Measurements from ENCODE around the gene CYP4Z1.
"Not testable (repeated sequence)": the region's sequence is repeated elsewhere in the genome, so short reads cannot be mapped to it uniquely, and the experiment has no call there.

The CYP4Z1 gene

GRCh38 chr1:47128854-47129253, 61.8 kb downstream of the CYP4Z1 start:
- not testable (repeated sequence) for DNase-seq

DNA sequence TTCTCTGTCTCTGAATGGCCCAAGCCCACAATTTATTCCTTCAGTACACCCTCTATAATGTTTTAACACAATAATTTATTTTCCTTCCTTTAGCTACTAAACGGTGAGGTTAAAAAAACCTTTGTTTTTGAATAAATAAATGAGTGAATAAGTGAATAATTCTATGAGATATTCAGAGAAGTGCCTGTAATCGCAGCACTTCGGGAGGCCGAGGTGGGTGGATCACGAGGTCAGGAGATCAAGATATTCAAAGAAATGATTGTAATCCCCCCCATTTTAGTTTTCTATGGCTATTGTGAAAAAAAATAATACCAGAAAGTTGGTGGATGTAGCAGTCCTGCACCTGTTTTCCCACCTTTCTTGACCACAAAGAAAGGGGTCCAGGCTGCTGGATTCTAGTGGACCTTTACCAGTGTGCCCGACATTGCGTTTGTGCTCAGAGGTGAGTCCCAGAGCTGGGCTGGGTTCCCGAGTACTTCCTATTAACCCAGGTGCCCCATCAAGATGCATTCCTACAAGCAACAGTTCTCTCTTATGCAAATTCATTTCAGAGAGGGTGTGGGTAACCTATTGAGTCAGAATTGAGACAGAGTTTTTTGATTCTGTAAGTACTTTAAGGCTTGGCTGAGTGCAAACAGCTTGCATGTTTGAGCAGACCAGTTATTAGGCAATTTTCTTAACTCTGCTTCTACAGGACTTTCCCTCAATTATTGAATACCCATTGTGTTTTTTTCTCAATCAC, 62.6 kb downstream of the CYP4Z1 start:
- DNase-seq, result not testable (repeated sequence)

DNA sequence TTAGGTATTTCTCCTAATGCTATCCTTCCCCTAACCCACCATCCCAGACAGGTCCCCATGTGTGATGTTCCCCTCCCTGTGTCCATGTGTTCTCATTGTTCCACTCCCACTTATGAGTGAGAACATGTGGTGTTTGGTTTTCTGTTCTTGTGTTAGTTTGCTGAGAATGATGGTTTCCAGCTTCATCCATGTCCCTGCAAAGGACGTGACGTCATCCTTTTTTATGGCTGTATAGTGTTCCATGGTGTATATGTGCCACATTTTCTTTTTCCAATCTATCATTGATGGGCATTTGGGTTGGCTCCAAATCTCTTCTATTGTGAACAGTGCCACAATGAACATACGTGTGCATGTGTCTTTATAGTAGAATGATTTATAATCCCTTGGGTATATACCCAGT, 65.6 kb downstream of the CYP4Z1 start:
- not testable (repeated sequence) for DNase-seq

GRCh38 chr1:47137198-47137597, 70.2 kb downstream of the CYP4Z1 start, which contains the start of gene CYP4A22:
CYP4A22 (plus strand) TSS chr1:47137441; CDS start chr1:47137486, 45 bp downstream.
- DNase-seq, result no peak

DNA sequence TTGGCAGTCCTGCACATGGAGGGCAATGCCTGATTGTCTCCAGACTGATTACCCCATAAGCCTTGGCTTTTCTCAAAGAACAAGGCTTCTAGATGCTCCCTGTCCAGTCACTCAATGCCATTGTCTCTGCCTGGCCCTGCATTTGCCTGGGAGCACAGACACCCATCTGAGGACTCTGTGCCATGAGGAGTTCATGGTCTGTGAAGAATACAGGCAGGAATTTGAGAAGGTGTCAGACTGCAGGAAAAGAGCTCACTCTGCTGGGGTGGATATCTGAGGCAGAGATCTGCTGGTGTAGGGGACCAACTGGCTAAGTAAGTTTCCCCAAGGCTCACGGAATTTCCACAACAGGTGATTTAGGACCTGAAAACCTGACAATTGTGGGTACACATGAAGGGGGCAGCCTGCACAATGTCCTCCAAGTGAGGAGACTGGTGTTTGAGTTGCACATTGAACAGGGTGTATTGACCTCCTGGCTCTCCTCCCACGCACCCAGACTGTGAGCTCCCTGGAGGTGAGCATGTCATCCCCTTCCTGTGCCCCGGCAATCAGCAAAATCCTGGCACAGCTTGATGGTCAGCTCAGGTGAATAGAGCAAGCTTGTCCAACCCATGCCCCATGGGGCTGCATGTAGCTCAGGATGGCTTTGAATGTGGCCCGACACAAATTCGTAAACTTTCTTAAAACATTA, 71.0 kb downstream of the CYP4Z1 start:
- DNase-seq, result no peak

- DNase-seq, result not testable (repeated sequence)
These were observed 73.3 kb downstream of the CYP4Z1 start for GRCh38 chr1:47140358-47140757.

DNA sequence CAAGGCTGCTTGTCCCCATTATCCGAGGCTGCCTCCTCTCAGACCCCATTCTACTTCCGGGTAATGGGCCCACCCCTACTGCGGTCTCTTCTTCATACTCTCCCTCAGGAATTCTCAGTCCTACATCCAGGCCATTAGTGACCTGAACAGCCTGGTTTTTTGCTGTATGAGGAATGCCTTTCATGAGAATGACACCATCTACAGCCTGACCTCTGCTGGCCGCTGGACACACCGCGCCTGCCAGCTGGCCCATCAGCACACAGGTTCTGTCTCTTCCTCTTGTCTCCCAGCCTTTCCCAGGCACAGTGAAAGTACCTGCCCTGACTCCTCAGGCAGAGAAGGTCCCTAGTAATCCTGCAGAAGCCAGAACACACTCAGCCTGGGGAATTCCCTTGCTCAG, 76.6 kb downstream of the CYP4Z1 start:
- not testable (repeated sequence) for DNase-seq

DNA sequence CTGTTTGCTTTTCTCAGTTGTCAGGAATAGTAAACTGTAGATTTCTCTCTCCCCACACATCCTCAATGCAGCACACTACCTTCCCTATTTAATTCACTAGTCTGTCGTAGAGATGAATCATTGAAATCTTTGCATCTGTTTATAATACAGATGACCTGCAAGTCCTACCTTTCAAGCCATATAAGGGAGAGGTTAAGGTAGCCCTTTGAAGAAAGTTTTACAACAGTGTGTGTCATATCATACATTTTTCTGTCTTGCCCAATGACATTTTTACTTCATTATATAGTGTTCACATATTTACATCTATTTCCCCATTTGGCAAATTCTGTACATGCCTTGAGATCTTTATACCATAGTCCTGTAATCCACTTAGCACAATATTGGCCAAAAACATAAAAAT, 79.5 kb downstream of the CYP4Z1 start:
- DNase-seq, result not testable (repeated sequence)

DNA sequence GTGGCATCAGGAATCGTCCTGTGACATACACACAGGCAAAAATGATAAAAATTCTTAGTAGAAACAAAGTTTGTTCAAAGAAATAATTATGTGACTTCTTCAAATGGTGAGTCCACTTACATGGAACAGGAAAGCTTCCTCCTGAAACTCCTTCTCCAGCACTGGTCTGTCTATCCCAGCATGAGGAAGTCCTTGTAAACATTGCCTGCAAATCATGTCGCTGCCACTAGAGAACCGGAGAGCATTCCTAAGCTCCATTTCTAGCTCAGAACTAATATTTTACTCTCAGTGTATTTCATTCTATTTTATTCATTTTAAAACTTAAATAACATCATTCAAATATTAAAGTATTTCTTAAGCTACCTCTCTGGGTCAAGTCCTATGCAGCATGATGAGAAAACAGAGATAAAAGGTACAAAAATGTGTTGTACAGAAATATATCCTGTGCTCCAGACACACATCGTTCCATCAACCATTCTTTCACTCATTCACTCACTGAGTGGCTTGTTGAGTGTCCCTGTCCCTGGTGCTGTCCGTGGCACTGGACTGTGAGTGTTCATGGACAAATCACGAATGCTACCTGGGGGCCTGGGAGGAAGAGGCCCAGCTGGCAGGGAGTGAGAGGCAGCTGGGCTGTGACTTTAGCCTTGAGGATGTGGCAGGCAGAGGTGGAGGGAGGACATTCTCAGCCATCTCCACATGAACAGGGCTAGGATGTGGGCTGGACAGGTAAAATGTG, 80.2 kb downstream of the CYP4Z1 start:
- no peak for DNase-seq

DNA sequence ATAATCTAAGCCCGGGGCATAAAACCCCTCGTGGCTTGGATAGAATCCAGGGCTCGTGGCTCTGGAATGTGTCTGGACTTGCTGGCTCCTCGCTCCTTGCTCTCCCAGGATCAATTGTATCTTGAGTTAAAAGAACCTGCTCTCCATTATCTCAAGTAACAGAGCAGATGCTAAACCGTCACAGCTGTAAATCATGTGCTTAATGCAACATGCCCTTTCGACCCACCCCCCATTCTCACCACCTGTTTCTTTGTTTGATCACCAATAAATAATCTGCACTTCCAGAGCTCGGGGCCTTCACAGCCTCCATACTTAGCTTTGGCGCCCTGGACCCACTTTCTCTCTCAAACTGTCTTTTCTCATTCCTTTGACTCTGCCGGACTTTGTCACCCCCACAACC, 82.1 kb downstream of the CYP4Z1 start:
- not testable (repeated sequence) for DNase-seq

DNA sequence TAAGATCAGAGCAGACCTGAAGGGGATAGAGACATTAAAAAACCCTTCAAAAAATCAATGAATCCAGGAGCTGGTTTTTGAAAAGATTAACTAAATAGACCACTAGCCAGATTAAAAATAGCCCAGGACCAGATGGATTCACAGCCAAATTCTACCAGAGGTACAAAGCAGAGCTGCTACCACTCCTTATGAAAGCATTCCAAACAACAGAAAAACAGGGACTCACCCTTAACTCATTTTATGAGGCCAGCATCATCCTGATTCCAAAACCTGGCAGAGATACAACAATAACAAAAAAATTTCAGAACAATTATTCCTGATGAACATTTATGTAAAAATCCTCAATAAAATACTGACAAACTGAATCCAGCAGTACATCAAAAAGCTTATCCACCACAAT, 89.4 kb downstream of the CYP4Z1 start:
- not testable (repeated sequence) for DNase-seq

GRCh38 chr1:47157957-47158356, 90.9 kb downstream of the CYP4Z1 start:
- not testable (repeated sequence) for DNase-seq

GRCh38 chr1:47160716-47161115, 93.7 kb downstream of the CYP4Z1 start:
- DNase-seq, result no peak

DNA sequence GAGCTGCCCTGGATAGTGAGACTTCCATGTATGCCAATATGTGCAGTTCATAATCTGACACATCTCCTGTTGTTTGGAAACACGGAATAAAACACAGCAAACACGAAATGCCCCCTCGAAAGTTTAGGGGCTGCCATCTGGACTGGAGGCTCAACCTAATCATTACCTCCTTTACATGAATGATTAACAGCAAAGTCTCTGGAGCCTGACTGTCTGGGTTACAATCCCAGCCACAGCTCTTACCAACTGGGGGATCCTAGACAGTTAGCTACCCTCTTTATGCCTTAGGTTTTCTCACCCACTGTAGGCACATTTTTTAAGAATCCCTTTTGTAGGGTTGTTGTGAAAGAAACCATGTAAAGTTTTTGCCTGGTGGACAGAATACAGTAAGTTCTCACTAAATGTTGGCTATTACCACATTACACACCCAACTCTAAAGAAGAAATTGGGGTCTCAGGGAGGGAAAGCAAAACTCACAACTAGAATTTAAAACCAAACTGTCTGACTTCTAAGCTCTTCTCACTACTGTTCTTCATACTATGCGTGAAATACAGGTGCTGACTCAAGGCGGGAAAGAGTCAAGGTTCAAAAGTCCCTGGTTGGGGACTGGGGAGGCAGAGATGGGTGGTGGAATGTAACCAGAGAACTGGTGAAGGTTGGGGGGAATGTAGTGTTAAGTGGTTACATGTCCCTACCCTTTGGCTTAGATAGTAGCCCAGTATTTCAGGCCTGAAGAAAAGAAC, 94.4 kb downstream of the CYP4Z1 start:
- no peak for DNase-seq

DNA sequence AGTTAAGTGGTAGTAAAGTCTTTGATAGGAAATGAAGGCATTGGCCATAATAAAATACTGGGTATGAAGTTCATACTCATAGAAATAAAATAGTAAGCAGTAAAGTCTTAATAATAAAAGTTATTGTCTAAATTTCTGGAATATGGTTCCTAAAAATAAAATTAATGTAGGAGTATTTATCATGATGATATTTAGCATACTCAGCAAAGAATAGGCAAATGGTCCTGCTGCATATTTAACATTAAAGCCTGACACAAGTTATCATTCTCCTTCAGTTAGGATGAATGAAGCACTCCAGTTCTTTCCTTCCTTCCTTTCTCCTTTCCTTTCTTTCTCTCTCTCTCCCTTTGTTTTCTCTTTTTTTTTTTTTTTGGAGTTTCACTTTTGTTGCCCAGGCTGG, 97.5 kb downstream of the CYP4Z1 start:
- DNase-seq, result no peak
